Mesenteric fat pad (tissue), 1 donor: ENCODE results near the gene SSNA1. TPM values are rescaled to one million over a fixed set of nuclear protein-coding genes. Genes with fewer than 3 reads are reported as not detected.
"Not testable (repeated sequence)": the region's sequence is repeated elsewhere in the genome, so short reads cannot be mapped to it uniquely, and the experiment has no call there.

Experiments
- DNase-seq: peaks from one replicate; pipeline ENCODE4 v3.0.0-alpha.2; 2020; ENCODE audit warnings: low spot score
- total RNA-seq: library from RNA; stranded (reverse); fragmentation: NEBNext Ultra II Directional; extraction: Animal tissue kit (Norgen Biotek cat#: 25700); gene quantifications from one replicate; pipeline ENCODE4 v1.2.1, GENCODE V29; 2021
- donor health status: DM: yes; HTN: yes; CAD: no.

The SSNA1 gene
- total RNA-seq, 1 donor from 2014 or later, result 53.3 TPM

DNA sequence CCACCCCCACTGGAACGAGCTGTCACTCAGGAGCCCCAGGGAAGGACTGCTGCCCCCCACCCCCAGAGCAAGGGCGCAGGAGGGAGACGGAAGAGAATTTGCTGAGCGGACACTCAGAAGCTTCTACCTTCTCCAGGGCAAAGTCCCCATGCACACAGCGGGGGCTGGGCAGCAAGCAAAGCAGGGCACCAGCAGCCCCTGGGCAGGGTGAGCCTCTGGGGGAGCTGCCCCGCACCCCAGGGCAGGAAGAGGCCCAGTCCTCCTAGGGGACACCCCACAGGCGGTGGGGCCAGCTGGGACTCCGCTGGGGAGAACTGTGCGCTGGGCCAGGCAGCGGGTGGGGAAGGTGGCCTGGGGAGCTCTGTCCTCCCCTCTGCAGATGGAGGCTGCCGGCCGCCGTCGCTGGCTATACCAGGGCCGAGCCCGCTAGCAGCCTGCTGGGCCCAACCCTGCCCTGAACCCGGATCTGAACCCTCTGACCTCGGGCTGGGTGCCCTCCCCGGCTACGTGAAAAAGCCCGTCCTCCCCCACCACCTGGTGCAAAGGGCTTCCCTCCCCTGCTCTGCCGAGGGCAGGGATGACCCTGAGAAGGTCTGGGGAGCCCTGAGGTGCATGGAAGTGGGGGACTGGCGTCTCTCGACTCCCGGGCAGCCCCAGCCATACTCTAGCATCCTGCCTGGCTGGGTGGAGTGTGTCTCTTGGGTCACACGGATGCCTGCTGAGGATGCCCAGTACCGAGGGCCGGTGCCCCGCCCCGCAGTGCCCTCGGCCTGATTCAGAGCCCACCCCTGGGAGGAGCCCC is 41.6 kb downstream of the SSNA1 start:
- DNase-seq, result no peak

DNA sequence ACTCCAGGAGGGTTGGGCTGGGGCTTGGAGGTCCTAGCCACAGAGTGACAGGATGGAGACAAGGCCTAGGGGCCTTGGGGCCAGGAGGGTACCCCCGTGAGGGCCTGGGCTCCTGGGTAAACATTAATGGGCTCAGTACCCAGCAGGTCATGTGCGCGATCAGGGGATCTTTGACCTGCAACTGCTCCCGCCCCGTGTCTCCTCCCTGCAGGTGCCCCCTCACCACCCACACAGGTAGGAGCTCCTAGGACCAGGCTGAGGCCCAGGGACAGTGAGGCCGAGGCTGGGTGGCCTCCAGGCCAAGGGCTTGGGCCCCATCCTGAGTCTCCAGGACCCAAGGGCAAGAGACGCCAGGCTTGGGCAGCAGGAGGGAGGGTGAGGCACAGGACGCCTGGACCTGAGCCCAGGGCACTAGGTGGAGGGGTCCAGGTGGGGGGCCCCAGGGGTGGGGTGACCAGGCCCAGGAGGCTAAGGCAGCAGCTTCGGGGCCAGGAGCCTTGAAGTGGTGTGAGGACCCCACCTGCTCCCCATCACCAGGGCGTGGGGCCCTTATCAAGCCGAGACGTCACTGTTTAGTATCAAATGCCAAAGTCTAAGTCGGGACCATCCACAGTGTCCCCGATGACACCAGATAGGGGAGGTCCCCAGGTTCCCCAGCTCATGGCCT is 42.4 kb downstream of the SSNA1 start, which contains the start of gene SLC34A3:
TSS of gene SLC34A3 (plus strand) at position 197 of the 667 bp plus-strand sequence. CDS start 802 bp downstream, outside the sequence.
- DNase-seq, result no peak

DNA sequence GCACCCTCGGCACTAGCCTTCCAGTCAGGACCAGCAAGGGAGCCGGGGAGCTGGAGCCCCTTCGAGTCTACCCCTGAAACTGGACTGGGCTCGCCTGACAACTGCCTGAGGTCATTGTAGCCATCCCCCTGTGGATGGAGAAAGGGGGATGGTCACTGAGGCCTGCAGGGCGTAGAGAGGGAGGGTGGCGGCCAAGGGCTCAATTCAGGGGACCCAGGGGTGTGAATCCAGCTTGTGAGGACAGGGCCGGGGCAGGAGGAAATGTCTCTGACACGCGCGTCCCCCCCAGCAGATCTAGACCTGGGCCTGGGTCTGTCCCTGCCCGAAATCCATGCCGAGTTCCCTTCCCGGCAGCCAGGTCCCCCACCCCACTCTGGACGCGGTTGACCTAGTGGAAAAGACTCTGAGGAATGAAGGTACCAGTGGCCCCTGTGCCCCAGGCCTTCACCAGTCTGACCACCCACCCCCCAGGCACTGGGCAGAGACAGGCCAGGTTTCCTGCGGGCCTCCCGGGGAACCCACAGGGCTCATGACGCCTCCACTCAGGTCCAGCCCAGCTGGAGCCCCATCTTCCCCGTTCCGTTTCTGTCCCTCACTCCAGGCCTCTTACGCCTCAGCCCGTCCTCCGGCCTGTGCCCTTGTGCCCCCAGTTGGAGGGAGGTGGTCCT is 43.0 kb downstream of the SSNA1 start:
- DNase-seq, result no peak

DNA sequence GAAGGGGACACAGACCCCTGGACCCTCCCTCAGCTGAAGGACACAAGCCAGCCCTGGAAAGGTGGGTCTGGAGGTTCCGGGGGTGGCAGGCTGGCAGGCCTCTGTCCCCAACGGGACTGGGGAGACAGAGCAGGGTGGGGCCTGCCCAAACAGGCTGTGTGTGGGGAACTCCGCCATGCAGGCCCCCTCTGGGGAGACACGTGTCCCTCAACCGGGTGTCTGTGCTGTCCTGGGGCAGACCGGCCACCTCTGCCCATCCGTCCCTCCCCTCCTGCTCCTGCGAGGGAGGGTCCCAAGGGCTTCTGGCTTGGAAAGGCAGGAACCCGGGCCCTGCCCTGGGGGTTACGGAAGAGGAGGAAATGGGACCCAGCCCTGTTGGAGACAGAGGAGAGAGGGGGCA is 43.6 kb downstream of the SSNA1 start:
- no peak for DNase-seq

DNA sequence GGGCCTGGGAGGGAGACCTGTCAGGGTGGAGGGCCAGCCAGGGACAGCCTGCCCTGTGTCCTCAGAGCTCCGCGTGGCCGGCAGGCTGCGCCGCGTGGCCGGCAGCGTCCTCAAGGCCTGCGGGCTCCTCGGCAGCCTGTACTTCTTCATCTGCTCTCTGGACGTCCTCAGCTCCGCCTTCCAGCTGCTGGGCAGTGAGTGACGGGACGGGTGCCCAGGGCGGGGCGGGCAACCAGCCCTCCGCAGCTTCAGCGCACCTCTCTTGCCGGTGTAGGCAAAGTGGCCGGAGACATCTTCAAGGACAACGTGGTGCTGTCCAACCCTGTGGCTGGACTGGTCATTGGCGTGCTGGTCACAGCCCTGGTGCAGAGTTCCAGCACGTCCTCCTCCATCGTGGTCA is 44.0 kb downstream of the SSNA1 start:
- no peak for DNase-seq

DNA sequence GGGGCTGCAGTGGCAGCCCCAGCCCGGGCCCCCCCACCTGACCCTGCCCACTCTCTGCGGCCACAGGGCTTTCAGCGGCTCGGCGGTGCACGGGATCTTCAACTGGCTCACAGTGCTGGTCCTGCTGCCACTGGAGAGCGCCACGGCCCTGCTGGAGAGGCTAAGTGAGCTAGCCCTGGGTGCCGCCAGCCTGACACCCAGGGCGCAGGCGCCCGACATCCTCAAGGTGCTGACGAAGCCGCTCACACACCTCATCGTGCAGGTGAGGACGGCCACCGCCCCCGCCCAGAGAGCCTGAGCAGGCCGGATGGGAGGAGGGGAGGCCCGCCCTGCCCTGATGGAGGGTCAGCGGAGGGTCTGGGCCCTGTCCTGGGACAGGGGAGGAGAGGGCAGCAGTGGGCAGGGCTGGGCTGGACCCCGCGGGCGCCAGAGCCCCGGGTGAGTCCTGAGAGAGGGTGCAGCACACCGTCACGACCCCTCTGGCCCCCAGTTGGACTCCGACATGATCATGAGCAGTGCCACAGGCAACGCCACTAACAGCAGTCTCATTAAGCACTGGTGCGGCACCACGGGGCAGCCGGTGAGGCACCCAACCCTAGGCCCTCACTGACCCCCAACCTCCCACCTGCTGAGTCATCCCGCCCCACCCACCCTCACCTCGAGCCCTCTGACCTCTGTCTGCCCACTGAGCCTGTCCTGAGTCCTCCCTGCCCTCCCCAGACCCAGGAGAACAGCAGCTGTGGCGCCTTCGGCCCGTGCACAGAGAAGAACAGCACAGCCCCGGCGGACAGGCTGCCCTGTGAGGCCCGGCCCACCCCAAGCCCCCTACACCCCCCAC is 44.9 kb downstream of the SSNA1 start:
- no peak for DNase-seq

DNA sequence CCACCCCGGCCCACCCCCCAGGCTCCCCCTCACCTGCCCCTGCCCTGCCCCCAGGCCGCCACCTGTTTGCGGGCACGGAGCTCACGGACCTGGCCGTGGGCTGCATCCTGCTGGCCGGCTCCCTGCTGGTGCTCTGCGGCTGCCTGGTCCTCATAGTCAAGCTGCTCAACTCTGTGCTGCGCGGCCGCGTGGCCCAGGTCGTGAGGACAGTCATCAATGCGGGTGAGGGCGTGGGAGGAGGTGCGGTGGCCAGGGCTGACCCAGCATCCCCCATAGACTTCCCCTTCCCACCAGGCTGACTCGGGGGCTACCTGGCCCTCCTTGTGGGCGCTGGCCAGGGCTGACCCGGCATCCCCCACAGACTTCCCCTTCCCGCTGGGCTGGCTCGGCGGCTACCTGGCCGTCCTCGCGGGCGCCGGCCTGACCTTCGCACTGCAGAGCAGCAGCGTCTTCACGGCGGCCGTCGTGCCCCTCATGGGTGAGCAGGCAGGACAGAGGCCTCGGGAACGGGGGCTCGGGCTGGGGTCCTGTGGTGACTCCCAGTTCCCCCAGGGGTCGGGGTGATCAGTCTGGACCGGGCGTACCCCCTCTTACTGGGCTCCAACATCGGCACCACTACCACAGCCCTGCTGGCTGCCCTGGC is 45.7 kb downstream of the SSNA1 start:
- no peak for DNase-seq

DNA sequence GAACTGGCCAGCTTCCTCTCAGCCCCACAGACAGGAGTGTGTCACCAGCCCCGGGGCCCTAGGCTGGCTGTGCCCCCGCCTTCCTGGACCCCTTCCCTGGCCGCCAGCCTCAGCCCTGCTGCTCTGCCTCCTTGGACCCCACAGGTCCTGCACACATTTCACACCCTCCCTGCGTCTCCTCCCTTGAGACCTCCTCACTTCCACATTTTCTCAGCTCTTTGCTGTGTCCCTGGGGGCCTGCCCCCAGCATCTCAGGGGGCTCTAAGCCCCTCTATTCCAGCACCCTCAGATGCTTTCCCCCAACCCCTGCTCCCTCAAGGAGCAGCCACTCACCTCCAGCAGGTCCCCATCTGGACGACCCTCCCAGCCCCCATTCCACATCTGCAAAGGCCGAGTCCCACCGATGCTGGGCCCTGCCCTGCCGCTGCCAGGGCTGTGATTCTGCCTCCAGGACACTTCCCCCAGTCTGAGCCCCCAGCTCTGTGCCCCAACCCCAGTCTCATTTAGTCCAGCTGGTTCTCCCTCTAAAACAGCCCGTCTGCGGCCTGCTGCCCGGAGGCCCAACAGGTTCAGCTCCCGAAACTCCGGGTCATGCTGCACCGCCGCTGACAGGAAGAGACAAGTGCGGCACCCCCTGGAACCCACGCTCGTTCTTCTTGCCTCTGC is 46.4 kb downstream of the SSNA1 start:
- DNase-seq, result no peak

DNA sequence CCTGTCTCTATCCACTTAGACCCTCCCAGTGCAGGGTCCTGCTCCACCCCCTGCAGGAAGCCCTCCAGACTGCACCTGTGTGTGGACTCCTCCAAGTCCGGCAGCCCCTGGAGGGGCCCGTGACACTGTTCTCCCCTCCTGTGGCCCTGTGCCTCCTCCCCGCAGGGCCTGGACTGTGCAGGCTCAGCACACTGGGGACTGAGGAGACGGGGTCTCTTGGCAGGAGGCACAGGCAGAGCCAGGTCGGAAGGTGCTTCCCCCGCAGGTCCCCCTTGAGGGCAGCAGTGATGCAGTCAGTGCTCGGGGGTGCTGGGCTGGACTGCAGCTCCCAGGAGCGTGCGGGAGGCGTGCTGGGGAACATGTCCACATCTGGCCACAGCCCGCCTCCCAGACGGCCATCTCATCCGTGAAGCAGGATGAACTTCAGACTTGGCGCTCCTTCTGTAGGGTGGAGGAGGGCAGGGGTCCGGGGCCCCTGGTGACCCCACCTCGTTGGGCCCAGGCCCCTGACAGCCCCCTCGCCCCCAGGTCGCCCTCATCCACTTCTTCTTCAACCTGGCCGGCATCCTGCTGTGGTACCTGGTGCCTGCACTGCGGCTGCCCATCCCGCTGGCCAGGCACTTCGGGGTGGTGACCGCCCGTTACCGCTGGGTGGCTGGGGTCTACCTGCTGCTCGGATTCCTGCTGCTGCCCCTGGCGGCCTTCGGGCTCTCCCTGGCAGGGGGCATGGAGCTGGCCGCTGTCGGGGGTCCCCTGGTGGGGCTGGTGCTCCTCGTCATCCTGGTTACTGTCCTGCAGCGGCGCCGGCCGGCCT is 47.2 kb downstream of the SSNA1 start:
- no peak for DNase-seq

DNA sequence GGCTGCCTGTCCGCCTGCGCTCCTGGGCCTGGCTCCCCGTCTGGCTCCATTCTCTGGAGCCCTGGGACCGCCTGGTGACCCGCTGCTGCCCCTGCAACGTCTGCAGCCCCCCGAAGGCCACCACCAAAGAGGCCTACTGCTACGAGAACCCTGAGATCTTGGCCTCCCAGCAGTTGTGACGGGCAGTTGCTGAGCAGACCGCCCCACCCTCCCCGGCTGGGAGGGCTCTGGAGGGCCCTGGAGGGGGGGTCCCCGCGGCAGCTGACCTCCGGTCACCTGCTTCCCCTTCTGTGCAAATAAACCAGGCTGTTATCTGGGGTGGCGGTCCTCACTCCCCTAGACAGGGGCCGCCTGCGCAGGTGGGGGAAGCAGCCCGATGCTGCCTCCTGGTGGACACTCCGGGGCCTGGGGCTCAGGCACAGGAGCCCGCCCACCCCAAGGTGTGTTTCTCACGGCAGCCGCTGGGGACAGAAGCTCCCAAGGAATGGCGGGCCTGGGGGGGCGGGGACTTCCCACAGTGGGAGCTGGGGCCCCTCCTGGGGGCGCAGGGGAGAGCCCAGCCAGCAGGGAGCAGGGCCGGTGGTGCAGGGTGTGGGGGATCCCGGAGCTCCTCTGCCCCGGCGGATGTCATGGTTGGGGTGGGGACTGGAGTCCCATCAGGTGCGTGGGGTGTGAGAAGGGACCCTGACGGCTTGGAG is 47.9 kb downstream of the SSNA1 start:
- DNase-seq, result peak; percentile 93

DNA sequence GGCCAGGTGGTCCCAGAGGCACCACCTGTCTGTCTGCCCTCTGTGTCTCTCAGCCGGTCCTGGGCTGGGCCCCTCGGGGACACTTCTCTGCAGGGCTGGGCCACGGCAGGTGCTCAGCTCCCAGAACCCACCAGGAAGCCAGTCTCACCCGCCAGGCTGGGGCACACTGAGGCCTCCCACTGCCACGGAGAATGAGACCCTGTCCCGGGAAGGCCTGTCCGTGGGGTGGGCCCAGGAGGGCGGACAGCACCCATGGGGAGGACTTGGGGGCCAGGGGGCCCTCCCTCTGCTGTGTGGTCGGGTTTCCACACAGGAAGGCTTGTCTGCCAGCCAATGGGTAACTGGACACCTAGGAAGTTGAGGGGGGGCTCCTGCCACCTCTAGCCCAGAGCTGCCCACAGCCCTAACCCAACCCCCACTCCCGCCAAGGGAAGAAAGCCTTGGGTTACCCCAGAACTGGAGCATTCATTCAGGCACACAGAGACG is 48.5 kb downstream of the SSNA1 start:
- DNase-seq, result no peak

DNA sequence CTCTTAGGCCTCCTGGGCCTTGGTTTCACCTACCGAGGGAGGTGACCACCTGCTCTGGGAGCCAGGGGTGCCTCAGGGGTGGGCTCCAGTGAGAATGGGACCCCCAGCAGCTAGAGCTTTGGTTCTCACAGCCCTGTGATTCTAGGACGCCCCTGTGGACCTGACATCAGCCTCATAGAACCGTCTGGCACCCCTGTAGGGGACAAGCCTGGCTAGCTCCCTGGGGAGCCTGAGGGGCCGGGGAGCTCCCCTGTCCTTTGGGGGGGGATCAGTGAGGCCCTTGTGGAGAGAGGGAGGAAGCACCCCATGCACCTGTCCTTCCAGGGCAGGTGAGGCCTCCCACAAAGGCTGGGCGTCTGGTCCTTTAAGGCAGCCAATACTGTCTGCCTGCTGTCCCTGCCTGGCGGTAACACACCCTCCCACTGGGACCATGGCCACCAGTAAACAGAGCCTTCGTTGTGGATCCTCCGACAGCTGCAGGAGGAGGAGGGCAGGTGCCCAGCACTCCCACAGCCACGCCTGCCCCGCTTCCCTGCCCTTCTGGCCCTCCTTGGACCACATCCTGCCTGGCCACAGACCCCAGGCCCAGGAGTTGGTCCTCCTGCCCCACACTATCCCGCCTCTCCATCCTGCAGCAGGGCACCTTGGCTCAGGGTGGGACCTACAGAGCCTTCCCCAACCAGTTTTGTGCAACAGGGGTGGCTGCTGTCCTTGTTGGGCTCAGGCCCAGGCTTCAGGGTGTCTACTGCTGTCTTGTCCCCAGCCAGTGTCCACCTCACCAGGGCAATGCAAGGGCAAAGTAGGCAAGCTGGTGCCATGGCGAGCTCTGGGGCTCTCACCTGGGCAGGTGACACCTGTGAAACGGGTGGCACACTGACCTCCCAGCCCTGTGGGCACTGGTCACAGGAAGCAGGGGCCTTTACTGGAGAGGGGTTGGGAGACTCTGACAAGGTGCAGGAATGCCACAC is 49.6 kb downstream of the SSNA1 start:
- DNase-seq, result no peak

DNA sequence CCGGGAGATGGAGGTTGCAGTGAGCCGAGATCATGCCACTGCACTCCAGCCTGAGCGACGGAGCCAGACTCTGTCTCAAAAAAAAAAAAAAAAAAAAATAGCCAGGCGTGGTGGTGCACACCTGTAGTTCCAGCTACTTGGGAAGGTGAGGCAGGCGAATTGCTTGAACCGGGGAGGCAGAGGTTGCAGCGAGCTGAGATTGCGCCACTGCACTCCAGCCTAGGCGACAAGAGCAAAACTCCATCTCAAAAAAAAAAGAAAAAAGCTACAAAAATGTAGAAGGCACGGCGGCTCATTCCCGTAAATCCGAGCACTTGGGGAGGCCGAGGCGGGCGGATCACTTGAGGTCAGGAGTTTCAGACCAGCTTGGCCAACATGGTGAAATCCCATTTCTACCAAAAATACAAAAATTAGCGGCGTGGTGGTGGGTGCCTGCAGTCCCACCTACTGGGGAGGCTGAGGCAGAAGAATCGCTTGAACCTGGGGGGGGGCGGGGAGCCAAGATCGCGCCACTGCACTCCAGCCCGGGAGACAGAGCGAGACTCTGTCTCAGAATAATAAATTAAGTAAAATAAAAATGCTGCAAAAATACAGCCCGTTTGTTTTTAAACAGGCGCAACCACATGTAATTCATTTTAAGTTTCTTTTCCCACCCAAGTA is 51.2 kb downstream of the SSNA1 start:
- not testable (repeated sequence) for DNase-seq
